Activated T-cell treated with anti-CD3 and anti-CD28 coated beads, Interleukin-2, amount 50 U/mL, for 72 hours (primary cell): Measurements from ENCODE around the gene FUS. TPM values are rescaled to one million over a fixed set of nuclear protein-coding genes. Genes with fewer than 3 reads are reported as not detected.
A peak's percentile ranks its signal among the peaks of the same experiment; 100 is the strongest.

ENCODE experiments used
- ATAC-seq, 2 donors: fragments of 150-1000 bp; cut with Tn5 transposase; replicated peaks in 1 of 2; 2 replicates each; pipeline ENCODE4 v1.10.0; 2021; ENCODE audit warnings: moderate library complexity in 2 of 2, mild to moderate bottlenecking in 1 of 2
- DNase-seq, 2 donors: peaks; one replicate each; pipeline ENCODE4 v3.0.0; 2021 to 2022; ENCODE audit warnings: mixed read lengths in 1 of 2
- H3K27ac Mint-ChIP-seq: one replicate; pipeline ENCODE4 v1.8.0; 2022; ENCODE audit warnings: mild to moderate bottlenecking, moderate library complexity, mixed read lengths
- H3K27me3 Mint-ChIP-seq: one replicate; pipeline ENCODE4 v1.8.0; 2022; ENCODE audit warnings: low read depth, mixed read lengths
- H3K36me3 Mint-ChIP-seq, 2 donors: one replicate each; pipeline ENCODE4 v1.8.0; 2022; ENCODE audit warnings: mixed read lengths in 2 of 2, mild to moderate bottlenecking in 1 of 2; ENCODE audit not compliant: insufficient read depth in 2 of 2
- H3K4me1 Mint-ChIP-seq: one replicate; pipeline ENCODE4 v1.8.0; 2022; ENCODE audit warnings: low read depth, mixed read lengths
- H3K4me3 Mint-ChIP-seq, 2 donors: one replicate each; pipeline ENCODE4 v1.8.0; 2022; ENCODE audit warnings: mild to moderate bottlenecking in 2 of 2, mixed read lengths in 2 of 2, moderate library complexity in 2 of 2
- H3K9me3 Mint-ChIP-seq, 2 donors: one replicate each; pipeline ENCODE4 v1.8.0; 2022; ENCODE audit warnings: mixed read lengths in 2 of 2
- total RNA-seq, 2 donors: library from RNA; stranded (reverse); gene quantifications; one replicate each; pipeline ENCODE4 v1.2.3, GENCODE V29; 2022

FUS gene
- total RNA-seq, result 100 to 1,000 TPM; 411 to 528 TPM

DNA sequence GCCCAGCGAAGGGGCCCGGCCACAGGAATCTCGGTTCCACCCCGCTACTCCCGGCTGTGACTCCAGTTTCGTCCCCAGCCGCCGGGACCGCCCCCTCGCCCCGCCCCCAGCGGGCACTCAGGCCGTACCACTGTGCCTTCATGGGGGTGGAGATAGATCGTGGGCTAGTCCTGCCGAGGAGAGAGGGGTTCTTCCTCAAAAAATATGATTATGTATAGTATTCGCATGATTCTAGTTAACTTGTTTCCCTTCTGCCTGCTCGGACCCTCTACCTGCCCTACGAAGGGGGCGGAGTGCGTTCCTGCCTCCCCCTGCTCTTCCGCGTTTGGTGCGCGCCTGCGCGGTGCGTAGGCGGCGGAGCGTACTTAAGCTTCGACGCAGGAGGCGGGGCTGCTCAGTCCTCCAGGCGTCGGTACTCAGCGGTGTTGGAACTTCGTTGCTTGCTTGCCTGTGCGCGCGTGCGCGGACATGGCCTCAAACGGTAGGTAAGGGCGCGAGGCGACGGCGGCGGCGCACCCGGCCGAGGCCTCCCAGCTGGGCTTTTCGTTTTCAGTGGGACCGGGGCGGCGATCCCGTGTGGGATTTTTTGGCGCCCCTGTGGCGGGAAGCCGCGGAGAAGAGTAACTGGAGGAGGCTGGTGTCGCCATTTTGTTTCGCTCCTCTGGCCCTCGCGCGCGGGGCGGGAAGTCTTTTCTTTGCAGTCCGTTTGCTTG, at the start of gene FUS:
FUS (plus strand) TSS at position 393 of the 713 bp plus-strand sequence; CDS start at position 469, 76 bp downstream.
- ATAC-seq (peak; percentile 69 to 73), DNase-seq (peak; percentile 95)
- Mint-ChIP-seq H3K27me3 (no peaks in the 10 kb centered on the region), H3K27ac (peak within 1 kb of the TSS; percentile 99), H3K4me3 (peak within 1 kb of the TSS; percentile 98 to 99), H3K9me3 (no peaks in the 10 kb centered on the region), H3K36me3 (peaks cover 33 to 43% of the 10 kb centered on the region in 2 donors), H3K4me1 (peaks cover 59% of the 10 kb centered on the region)

DNA sequence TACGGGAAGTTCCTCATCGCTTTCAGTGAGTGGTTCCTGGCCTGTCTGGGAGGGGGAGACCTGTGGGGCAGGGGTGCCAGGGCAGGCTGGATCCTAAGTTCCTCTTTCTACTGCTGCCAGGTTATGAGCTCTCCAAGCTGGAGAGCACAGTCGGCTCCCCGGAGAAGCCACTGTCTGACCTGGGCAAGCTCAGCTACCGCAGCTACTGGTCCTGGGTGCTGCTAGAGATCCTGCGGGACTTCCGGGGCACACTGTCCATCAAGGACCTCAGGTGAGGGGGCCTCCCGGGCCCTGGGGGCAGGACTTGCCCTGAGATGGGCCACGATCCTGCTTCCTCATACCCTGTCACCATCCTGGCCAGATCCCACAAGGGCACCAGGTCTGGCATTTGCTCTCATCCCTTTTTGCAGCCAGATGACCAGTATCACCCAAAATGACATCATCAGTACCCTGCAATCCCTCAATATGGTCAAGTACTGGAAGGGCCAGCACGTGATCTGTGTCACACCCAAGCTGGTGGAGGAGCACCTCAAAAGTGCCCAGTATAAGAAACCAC, 49.5 kb upstream of the FUS start:
- Mint-ChIP-seq H3K9me3 (no peaks in the 10 kb centered on the region), H3K27ac (no peak overlapping the region), H3K4me1 (no peaks in the 10 kb centered on the region), H3K36me3 (peaks cover 0 to 1% of the 10 kb centered on the region in 2 donors), H3K27me3 (no peaks in the 10 kb centered on the region), H3K4me3 (no peak overlapping the region)
- no peak for ATAC-seq
- DNase-seq, result no peak

DNA sequence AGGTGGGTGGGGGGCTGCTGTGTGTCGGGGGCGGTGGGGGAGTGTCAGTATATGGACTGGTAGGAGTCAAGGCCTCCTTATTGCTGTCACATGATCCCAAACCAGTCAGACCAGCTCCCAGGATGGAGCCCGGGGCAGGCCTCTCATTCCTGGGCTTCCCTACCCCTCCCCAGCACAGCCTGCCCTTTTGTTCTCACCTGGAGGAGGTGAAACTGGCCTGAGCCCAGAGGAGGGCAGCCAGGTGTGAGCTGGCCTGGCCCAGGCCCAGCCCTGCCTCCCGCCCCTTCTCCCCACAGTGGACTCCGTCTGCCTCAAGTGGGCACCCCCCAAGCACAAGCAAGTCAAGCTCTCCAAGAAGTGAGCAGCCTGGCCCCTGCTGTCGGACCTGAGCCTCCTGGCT, 49.0 kb upstream of the FUS start:
- Mint-ChIP-seq H3K36me3 (peaks cover 0 to 1% of the 10 kb centered on the region in 2 donors), H3K27me3 (no peaks in the 10 kb centered on the region), H3K9me3 (no peaks in the 10 kb centered on the region), H3K4me3 (no peak overlapping the region), H3K27ac (no peak overlapping the region), H3K4me1 (no peaks in the 10 kb centered on the region)
- DNase-seq, result no peak
- ATAC-seq, result no peak

DNA sequence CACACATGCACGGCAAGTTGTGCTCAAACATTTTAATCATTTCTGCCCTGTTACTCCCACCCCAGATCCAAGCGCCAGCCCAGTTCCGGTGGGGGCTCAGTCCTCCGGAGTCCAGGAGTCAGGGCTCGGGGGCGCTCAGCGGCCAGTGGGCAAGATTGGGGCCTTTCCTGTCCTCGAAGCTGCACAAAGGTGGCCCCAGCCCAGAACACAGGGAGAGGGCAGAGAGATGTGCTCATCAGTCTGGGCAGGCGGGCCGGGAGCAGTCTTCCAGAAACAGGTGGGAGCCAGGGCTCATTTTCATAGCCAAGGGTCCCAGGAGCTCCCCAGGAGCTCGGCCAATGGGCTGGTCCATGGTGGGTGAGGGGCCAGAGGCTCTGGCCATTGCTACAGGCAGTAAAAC, 48.5 kb upstream of the FUS start:
- Mint-ChIP-seq H3K4me3 (no peak overlapping the region), H3K36me3 (peaks cover 0 to 1% of the 10 kb centered on the region in 2 donors), H3K9me3 (no peaks in the 10 kb centered on the region), H3K27me3 (no peaks in the 10 kb centered on the region), H3K4me1 (no peaks in the 10 kb centered on the region), H3K27ac (no peak overlapping the region)
- DNase-seq (no peak), ATAC-seq (no peak)

DNA sequence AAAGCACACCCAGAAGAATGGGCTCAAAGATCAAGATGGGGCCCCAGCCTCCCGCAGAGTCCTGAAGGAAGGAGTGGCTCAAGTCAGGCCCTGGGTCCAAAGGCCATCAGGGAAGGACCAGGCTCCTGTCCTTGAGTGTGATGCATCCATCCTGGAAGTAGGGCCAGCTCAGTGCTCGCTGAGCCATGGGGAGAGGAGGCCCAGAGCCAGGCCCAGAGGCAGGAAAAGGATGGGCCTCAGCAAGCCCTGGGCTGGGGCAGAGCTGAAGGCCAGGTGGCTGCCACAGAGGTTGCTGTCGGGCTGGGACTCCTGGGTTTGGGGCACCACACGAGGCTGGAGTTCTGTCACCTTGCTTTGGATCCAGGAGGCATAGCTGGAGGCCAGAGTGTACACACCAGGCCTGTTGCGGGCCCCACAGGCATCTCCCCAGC, 48.1 kb upstream of the FUS start:
- no peak overlapping the region for H3K4me3 Mint-ChIP-seq
- H3K9me3 Mint-ChIP-seq, result no peaks in the 10 kb centered on the region
- H3K36me3 Mint-ChIP-seq, result peaks cover 0 to 1% of the 10 kb centered on the region in 2 donors
- no peak overlapping the region for H3K27ac Mint-ChIP-seq
- DNase-seq (no peak), ATAC-seq (no peak)
- H3K27me3 Mint-ChIP-seq, result no peaks in the 10 kb centered on the region
- no peaks in the 10 kb centered on the region for H3K4me1 Mint-ChIP-seq

DNA sequence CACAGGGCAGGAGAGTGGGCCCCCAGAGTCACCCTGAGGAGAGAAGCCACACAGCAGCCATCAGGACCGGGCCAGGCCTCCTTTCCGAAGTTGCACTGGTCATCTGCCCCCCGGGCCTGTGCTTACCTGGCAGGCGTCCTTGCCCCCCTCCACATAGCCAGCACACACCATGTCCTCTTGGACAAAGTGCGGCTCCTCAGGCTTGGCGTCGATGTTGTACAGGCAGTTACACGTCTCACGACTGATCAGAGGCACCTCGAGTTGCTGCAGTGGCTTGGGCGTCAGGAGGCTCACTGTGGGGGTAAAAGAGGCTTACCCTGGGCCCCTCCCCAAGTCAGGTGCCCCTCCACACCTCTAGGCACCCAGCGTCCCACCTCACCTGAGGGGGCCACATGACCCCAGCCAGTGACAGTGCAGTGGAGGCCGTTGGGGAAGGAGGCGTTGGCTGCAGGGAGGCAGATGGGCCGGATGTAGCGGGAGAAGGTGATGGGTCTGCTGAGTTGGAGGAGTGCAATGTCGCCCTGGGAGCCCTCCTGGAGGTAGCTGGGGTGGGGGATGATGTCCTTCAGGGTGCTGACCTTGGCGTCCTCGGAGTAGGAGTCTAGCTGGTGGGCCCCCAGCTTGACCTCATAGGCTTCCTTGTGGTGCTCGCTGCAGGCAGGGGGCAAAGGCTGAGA, 47.5 kb upstream of the FUS start:
- Mint-ChIP-seq H3K27me3 (no peaks in the 10 kb centered on the region), H3K27ac (no peak overlapping the region), H3K9me3 (no peaks in the 10 kb centered on the region), H3K4me1 (no peaks in the 10 kb centered on the region), H3K36me3 (peaks cover 0 to 1% of the 10 kb centered on the region in 2 donors), H3K4me3 (no peak overlapping the region)
- DNase-seq (no peak), ATAC-seq (no peak)

DNA sequence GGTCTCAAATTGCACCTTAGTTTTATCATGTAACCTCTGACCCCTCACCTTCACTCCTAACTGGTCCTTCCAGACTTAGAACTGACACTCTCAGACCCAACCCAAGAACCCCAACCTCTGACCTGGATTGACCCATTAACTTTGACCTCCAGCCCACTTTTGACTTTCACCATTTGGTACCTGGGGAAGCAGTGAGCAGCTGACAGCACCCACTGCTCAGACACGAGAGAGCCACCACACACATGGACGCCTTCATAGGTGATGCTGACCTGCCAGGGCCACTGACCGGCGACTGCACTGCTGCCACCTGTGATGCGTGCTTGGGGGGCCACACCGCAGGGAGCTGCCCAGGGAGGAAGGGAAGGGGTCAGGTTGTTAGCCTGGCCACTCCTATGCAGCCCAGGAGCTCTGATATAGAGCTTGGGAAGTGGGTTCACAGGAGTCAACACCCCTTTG, 46.9 kb upstream of the FUS start:
- H3K9me3 Mint-ChIP-seq, result no peaks in the 10 kb centered on the region
- H3K27me3 Mint-ChIP-seq, result no peaks in the 10 kb centered on the region
- no peak for DNase-seq
- no peak overlapping the region for H3K4me3 Mint-ChIP-seq
- no peak for ATAC-seq
- peaks cover 0 to 1% of the 10 kb centered on the region in 2 donors for H3K36me3 Mint-ChIP-seq
- no peaks in the 10 kb centered on the region for H3K4me1 Mint-ChIP-seq
- no peak overlapping the region for H3K27ac Mint-ChIP-seq

DNA sequence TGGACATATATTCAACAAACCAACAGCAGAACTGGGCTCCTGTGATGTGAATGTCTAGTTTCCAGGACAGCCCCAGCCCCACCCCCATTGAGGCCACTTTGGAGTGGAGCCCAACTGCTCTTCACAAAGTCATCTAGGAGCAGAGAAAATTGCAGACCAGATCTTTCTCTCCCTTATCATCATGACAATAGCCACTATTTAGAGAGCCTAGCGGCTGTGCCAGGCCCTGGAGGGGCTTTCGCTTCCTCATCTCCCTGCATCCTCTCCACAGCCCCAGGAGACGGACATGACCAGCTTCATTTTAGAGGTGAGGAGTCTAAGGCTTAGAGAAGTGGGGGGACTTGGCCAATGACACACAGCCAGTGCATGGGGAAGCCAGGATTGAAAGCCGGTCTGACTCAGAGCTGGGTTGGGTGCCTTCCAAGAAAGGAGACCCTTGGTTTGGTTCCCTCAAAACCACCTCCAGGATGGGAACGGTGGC, 45.8 kb upstream of the FUS start:
- Mint-ChIP-seq H3K4me3 (no peak overlapping the region), H3K4me1 (no peaks in the 10 kb centered on the region), H3K27ac (no peak overlapping the region), H3K9me3 (no peaks in the 10 kb centered on the region), H3K36me3 (peaks cover 0 to 1% of the 10 kb centered on the region in 2 donors), H3K27me3 (no peaks in the 10 kb centered on the region)
- DNase-seq (no peak), ATAC-seq (no peak)

DNA sequence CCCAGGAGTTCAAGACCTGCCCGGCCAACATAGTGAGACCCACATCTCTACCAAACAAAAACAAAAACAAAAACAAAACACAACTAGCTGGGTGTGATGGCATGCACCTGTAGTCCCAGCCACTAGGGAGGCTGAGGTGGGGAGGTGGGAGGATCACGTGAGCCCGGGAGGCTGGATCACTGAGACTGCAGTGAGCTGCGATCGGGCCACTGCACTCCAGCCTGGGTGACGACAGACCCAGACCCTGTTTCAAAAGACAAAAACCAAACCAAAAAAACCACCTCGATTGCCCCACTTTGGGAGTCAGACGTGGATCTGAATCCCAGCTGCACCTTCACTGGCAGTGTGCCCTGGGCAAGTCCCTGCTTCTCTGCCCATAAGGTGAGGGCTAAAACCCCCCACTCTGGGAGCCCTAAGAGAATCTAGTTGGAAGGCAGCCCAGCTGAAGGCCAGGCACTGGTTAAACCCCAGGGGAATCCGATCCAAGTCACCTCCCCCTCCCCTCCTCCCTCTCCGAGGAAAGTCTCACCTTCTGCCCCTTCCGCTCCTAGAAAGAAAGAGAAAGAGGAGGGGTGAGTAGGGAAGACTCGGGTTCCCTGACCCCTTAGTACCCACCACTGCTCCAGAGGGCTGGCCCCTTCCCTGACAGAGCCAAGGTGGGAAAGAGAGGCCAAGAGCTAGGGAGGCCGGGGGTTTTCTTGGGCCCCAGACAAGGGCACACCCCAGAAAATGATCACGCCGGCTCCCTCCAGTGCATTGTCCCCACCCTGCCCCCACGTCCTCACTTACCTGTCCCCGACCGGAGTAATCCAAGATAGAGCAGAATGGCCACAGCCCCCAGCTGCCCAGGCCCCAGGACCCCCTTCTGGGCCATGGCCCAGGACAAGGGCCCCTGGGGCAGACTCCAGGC, 45.1 kb upstream of the FUS start:
- Mint-ChIP-seq H3K9me3 (no peaks in the 10 kb centered on the region), H3K27ac (no peak overlapping the region), H3K36me3 (peaks cover 0 to 1% of the 10 kb centered on the region in 2 donors), H3K4me3 (no peak overlapping the region), H3K27me3 (no peaks in the 10 kb centered on the region), H3K4me1 (no peaks in the 10 kb centered on the region)
- ATAC-seq (no peak), DNase-seq (no peak)

DNA sequence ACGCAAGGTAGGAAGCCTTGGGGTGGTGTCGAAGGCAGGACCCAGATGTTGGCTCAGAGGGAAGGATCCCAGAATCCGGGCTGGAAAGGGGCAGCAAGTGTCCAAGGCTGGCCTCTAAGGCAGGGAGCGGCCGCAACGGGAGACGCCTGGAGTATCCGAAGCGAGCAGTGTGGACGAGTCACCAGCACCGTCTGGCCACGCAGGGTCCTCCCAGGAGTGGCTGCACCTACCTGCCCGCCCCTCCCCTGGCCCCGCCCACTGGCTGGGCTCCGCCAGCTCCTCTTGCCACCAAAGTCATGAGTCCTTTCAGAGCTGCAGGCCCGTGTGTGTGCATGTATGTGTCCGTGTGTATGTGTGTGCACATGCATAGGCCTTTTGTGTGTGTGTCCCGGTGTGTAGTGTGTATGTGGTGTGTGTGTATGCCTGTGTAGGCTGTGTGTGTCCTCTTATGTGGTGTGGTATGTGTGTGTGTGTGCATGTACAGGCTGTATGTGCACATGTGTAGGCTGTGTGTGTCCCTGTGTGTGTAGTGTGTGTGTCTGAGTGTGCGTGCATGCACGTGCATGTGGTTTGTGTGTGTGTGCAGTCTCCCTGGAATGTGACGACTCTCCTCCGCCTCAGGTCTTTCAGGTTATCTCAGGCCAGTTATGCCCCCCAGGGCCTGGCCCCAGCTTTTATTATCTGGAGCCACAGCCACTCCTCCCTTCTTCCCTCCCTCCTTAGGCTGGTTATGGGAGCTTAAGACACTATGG, 44.2 kb upstream of the FUS start, which contains the start of gene PRSS8:
PRSS8 (minus strand) TSS at position 193 of the 752 bp plus-strand sequence. CDS start 229 bp downstream, outside the sequence.
- no peaks in the 10 kb centered on the region for H3K27me3 Mint-ChIP-seq
- ATAC-seq, result peak in 1 of 2 donors; percentile 20
- no peak within 1 kb of the TSS for H3K27ac Mint-ChIP-seq
- no peaks in the 10 kb centered on the region for H3K9me3 Mint-ChIP-seq
- H3K4me1 Mint-ChIP-seq, result peaks cover 1% of the 10 kb centered on the region
- no peak for DNase-seq
- H3K4me3 Mint-ChIP-seq, result no peak within 1 kb of the TSS
- H3K36me3 Mint-ChIP-seq, result peaks cover 0 to 1% of the 10 kb centered on the region in 2 donors

DNA sequence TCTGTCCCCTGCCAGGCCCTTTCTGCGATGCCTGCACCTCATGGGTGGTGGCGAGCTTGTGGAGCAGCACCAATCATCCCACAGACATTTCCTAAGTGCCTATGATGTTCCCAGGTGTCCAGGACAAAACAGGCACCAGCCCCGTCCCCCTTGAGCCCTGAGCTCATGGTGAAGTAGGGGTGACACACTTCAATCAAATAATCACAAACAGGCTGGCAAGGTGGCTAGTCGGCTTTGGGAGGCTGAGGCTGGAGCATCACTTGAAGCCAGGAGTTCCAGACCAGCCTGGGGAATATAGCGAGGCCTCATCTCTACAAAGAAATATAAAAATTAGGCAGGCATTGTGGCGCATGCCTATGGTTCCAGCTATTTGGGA, 43.7 kb upstream of the FUS start:
- no peak overlapping the region for H3K27ac Mint-ChIP-seq
- peaks cover 6% of the 10 kb centered on the region for H3K4me1 Mint-ChIP-seq
- peaks cover 0 to 1% of the 10 kb centered on the region in 2 donors for H3K36me3 Mint-ChIP-seq
- no peak for ATAC-seq
- H3K27me3 Mint-ChIP-seq, result no peaks in the 10 kb centered on the region
- no peaks in the 10 kb centered on the region for H3K9me3 Mint-ChIP-seq
- H3K4me3 Mint-ChIP-seq, result no peak overlapping the region
- DNase-seq, result no peak
